Measurements from ENCODE around the gene FRMD3.

The FRMD3 gene

GRCh38 chr9:83472221-83472665 lies 66.0 kb downstream of the FRMD3 start:
- FAIRE-seq, result no peak

GRCh38 chr9:83471241-83471640 lies 67.0 kb downstream of the FRMD3 start:
- FAIRE-seq, result no peak

GRCh38 chr9:83469722-83470121 lies 68.5 kb downstream of the FRMD3 start:
- no peak for FAIRE-seq

DNA sequence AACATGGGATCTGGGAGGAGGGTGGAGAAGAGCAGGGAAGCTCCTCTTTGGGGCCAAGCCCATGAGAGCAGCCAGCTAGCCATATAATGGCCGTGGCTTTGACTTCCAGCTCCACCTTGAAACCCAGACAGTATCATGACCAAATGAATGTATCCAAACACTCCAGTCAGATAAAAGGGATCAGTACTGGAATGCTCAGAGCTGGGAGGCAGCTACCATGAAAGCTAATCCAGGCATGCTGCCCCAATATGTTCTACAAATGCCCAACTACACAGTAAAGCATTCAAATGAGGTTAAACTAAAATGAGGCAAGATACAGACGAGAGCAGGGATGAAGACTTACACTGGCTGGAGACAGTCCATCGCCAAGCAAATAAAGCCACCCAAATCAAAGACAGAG lies 69.4 kb downstream of the FRMD3 start:
- no peak for FAIRE-seq

DNA sequence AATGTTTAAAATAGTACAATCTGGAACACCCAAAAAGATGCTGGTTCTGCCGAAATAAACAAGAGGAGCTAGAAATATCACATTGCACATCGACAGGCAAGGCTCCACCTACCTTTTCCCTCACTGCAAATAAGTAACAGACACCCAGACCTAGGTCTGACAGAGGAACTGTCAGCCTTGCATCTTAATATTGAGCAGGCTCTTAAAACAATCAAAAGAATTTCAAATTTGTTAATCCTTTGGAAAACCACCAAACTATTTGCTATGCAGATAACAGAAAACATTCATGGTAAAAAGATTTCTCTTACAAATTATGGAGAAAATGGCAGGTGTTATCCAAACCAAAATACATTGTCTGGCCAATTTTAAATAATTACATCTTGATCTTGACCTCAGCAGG lies 71.3 kb downstream of the FRMD3 start:
- FAIRE-seq, result no peak

DNA sequence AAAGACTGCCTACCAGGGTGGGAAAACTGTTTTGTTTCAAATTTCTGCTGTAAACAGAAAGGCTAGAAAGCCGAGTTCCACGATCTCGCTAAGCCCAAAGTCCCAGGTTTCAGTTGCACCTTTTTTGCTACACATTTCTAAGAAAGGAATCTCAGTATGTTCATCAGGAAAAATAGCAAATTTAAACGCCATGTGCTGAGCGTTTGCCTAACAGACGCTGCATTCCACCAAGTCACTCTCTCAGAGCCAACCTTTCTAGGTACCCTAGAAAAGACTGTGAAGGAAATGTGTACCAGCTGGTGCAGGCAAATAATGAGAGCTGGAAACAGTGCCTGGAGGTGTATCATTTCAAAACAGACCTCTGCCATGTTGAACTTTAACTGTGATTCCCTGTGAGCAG lies 71.8 kb downstream of the FRMD3 start:
- FAIRE-seq, result no peak

- no peak for FAIRE-seq
Measured at GRCh38 chr9:83459830-83460229, 78.4 kb downstream of the FRMD3 start.

- no peak for FAIRE-seq
Measured at GRCh38 chr9:83458530-83458929, 79.7 kb downstream of the FRMD3 start.

DNA sequence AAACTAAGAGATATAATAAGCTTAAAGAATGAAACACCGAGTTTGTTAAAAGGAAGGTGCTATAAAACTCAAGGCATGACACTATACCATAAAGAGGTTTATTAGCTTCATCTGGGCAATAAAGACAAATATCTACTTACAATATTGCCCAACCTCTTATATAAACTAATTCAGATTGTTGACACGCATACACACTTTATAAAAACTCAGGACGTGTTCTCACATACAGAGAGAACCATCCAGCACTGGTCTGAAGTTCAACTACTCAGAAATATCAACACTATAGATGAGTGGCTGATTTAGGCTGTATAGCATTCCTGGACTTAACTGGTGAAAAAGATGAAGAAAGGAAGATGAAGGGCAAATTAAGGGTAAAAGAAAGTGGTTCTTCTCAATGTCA lies 81.2 kb downstream of the FRMD3 start:
- FAIRE-seq, result no peak

- FAIRE-seq, result no peak
Measured at GRCh38 chr9:83456226-83456625, 82.0 kb downstream of the FRMD3 start.

DNA sequence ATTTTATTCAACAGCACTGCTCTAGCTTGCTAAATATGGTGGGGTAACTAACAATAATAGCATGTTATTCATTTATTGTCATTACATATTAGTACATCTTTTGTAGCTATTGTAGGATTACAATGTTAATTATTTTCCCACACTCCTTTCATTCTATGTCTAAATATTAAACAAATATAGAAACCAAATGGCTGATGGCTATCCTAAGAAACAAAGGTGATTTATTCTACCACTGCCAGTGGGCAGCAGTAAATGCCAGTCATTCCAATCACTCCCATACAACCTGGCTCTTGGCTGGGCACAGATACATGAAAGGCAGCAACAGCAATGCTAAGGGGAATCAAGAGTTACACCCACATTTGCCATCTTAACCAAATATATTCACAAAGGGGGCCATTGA lies 84.1 kb downstream of the FRMD3 start:
- FAIRE-seq, result no peak

DNA sequence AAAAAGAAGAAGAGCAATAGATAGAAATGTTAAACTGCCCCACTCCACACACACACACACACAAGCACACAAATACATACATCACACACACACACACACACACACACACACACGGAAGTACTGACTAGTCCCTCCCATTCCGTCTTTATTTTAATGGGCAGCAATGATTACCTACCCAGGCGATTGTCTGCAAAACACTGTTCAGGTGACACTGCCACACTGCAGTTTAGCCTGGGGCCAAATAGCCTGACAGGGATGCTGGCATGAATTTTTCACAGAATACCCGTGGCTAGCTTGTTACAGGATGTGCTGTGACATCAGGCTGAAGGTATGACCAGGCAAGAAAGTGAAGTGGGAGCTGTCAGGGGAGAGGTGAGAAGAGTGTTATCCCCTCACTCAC lies 86.9 kb downstream of the FRMD3 start:
- FAIRE-seq, result no peak

DNA sequence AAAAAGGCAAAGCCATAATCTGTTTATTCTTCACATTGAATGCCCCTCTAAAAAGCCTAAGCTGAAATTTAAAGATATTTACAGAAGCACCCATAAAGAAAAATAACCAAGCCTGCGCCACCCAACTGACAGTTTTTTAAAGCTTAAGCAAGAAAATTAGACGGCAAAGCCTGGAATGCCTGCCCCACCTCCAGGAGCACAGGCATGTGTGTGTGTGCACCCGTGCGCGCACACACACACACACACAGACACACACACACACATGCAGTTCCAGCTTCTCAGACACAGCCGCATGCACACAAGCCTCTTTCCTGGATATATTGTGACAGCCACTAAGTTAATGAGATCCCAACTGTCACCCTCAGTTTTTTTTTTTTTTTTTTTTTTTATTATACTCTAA lies 88.2 kb downstream of the FRMD3 start:
- FAIRE-seq, result no peak

DNA sequence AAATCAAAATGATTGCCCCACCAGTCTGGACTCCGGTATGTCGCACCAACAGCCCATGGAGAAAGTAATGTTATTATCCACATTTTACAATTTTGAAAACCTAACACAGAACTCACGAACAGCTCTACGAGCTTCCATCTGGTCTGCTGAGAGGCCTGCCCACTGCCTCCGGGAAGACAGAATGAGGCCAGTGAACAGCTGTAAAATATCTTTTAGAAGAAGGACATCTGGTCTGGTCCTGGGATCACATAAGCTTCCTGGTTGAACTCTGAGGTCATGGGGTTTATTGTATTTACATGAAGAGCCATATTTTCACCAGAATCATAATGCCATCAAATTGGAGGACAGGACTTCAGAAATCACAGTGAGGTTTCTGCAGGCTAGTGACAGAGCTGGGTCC lies 89.0 kb downstream of the FRMD3 start:
- FAIRE-seq, result peak; percentile 85

- no peak for FAIRE-seq
Measured at GRCh38 chr9:83448626-83449025, 89.6 kb downstream of the FRMD3 start.

DNA sequence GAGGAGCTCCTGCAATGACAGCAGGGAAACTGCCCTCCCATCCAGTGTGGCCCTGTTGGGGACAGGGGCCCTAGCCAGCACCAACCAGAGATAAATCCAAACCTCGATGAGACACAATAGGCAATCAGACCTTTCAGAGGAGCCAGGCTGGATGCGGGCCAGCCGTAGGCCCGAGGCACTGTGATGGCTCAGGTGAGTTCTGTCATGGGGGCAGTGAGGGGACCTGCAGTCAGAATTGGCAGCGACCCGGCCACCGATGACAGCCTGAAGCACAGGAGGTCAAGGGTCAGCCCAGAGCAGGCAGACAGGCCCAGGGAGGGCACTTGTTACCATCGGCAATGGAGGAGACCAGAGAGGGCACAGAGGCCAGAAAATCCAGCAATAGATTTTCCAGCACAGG lies 90.8 kb downstream of the FRMD3 start:
- FAIRE-seq, result no peak

DNA sequence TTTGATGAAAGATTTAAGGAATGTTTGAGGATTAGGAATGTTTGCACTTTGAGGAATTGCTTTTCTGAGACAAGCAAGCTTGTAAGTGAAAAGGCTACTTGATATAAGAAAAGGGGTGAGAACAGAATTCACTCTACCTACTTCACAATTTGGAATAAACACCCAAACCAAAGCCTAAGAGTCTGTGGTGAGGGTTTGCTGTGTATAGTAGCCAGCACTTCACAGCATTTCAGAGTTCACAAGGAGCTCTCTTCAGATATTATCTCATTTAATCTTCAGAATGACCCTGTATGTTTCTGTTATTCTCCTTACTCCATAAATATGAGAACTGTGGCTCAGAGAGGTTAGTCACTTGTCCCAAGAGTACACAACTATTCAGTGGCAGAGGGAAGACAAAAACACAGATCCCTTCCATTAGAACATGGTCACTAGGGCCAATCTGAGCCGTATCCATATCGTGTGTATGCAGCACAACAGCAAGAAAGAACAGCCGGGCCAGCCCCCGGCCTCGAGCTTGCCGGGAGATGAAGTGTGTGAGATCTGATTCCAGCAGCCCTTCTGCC lies 92.4 kb downstream of the FRMD3 start:
- no peak for FAIRE-seq

GRCh38 chr9:83444110-83444509 lies 94.1 kb downstream of the FRMD3 start:
- FAIRE-seq, result no peak

DNA sequence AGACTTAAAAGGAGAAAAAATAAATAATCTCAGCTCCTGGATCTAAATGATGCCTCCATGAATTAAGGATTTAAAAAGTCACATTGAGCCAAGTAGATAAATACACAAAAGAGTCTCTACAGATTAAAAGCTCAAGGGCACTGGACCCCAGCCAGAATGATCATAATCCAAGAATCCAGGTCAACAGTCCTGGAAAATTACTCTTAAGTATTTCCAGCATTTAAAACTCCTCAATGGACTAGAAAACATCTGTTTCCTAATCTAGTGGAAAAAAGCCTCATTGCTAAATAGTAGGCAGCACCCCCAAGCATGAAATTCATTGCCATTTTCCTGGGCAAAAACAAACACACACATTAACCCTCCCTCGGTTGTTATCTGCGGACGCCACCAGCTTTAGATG lies 96.8 kb downstream of the FRMD3 start:
- no peak for FAIRE-seq

- FAIRE-seq, result no peak
Measured at GRCh38 chr9:83440641-83441040, 97.6 kb downstream of the FRMD3 start.

- FAIRE-seq, result no peak
Measured at GRCh38 chr9:83435301-83435700, 102.9 kb downstream of the FRMD3 start.

DNA sequence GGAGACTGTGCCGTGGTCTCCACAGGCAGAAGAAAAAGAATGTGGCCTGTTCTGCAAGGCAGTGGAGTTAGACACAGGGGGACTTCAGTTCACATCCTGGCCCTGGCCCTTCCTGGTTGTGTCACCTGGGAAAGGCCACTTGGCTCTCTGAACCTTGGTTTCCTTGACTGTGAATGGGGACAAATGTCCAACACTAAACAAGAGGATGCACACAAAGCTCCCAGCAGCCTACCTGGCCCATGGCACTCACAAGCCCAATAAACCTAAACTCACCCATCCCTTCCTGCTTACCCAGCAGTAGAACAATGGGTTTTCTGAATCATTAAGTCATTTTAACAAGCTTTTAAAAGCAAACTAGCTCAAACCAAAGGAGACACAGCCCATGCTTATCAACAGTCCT lies 103.9 kb downstream of the FRMD3 start:
- no peak for FAIRE-seq

DNA sequence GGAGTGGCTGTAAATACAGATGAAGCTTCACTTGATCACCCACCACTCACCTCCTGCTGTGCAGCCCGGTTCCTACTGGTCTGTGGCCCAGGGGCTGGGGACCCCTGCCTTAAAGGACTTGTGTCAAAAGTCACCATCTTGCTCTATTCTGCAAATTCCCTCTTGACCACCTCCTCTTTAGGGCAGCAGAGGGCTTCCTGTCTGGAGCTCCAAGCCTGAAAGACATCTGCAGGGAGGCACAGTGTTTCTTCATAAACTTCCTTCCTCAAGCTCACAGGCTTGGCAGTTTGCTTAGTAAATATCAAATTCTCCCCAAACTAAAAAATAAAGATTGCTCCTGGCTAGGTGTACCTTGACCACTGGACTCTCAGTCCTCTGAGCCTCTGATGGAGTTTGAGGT lies 104.4 kb downstream of the FRMD3 start:
- no peak for FAIRE-seq

DNA sequence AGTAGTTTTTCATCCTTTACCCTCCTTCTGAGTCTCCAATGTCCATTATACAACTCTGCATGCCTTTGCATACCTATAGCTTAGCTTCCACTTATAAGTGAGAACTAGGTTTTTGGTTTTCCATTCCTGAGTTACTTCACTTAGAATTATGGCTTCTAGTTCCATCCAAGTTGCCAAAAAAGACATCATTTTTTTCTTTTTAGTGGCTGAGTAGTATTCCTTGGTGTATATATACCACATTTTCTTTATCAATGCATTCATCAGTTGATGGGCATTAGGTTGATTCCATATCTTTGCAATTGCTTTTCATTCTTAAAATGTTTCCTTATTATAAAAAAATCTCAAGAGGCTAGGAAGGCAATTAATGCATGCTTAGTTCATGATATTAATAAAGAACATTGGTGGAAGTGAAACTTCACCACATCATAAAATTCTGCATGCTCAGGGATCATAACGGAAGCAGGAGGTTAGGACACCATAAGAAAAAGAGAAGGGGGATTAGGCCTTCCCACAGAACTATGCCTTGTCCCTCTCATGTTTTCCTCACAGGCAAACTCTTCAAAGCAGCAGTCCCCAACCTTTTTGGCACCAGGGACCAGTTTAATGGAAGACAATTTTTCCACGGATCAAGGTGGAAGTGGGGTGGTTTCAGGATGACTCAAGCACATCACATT lies 105.2 kb downstream of the FRMD3 start:
- no peak for FAIRE-seq

DNA sequence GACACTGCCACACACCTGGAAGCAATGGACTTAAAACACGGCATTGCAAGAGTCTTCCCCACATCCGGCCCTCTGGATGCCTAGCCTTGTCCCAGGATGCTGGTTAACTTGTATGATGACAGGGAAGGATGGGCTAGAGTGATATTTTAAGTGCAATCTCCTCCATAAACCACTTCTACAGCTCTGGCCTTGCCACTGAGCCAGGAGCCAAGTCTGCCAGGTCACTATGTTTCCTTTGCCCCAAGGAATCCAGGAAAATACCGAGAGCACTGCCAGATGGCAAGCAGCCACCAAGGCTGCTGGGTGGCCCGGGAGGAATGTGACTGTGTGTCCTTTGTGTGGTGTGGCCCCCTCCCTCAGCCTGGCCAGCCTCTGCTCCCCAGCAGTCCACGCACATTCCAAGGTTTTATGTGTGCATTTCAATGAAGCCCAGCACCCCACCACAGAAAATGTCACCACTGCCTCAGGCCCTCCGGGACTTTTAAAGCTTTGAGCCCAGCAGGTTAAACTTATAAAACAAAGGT lies 106.0 kb downstream of the FRMD3 start:
- FAIRE-seq, result no peak
